Testis (tissue), 3 donors: ENCODE data around the gene TNFAIP8L1. TPM values are rescaled to one million over a fixed set of nuclear protein-coding genes. Genes with fewer than 3 reads are reported as not detected.

Source experiments
- DNase-seq: peaks from one replicate; pipeline ENCODE4 v3.0.0-alpha.2; 2019
- H3K27ac ChIP-seq, 2 donors: fragments of 200-600 bp; sonication (generic); one replicate each; pipeline ENCODE4 v1.5.1; 2019
- H3K27me3 ChIP-seq: fragments of 200-600 bp; sonication (generic); one replicate; pipeline ENCODE4 v1.5.1; 2019
- H3K36me3 ChIP-seq: fragments of 200-600 bp; sonication (generic); one replicate; pipeline ENCODE4 v1.5.1; 2017; ENCODE audit warnings: low read depth; ENCODE audit errors: missing control alignments
- H3K4me1 ChIP-seq: fragments of 200-600 bp; sonication (generic); one replicate; pipeline ENCODE4 v1.5.1; 2019
- H3K4me3 ChIP-seq, 2 donors: fragments of 200-600 bp; sonication (generic); one replicate each; pipeline ENCODE4 v1.5.1; 2017 to 2019
- H3K9me3 ChIP-seq: fragments of 200-600 bp; sonication (generic); one replicate; pipeline ENCODE4 v1.5.1; 2017
- POLR2A ChIP-seq: fragments of 450-650 bp; IDR thresholded peaks from one replicate; pipeline ENCODE4 v1.6.1; 2017; ENCODE audit warnings: antibody characterized with exemption, mild to moderate bottlenecking, moderate library complexity
- WGBS, 2 donors: methylation state at CpG; one replicate each; pipeline ENCODE4 v1.1.5; 2018; 5-methylcytosine and 5-hydroxymethylcytosine counted together
- intact Hi-C: fragments of 100-400 bp; cut with DNase I; formaldehyde crosslinking; loops from one replicate; pipeline ENCODE4 v1.15.1; 2023; ENCODE audit warnings: low total_unique reads
- polyA plus RNA-seq: library from polyadenylated mRNA; stranded (reverse); fragments of 350-450 nt; fragmentation: Illumina TruSeq; extraction: RNeasy Lipid Tissue Mini Kit (QIAGEN cat#74804); gene quantifications from one replicate; pipeline ENCODE4 v1.2.3, GENCODE V29; 2014; ENCODE audit warnings: low read depth, low replicate concordance; ENCODE audit not compliant: insufficient read depth
- total RNA-seq, 2 donors: library from RNA; depleted of rRNA; stranded (reverse); fragments of >200 nt; gene quantifications; one replicate each; pipeline ENCODE4 v1.2.3, GENCODE V29; 2016
- TF ChIP-seq, protein P1 (sequence below), 3 experiments: fragments of 450-650 bp in 2 of 3; fragments of 200-600 bp in 1 of 3; sonication (generic) in 1 of 3; IDR thresholded peaks; one replicate each; pipeline ENCODE4 v1.5.1; 2016 to 2019; ENCODE audit warnings: antibody characterized with exemption in 3 of 3, mild to moderate bottlenecking in 2 of 3, moderate library complexity in 1 of 3

The TNFAIP8L1 gene
- total and polyA plus RNA-seq, 3 donors from 2014 or later = 9.7 to 15.9 (median 13.4) TPM

DNA sequence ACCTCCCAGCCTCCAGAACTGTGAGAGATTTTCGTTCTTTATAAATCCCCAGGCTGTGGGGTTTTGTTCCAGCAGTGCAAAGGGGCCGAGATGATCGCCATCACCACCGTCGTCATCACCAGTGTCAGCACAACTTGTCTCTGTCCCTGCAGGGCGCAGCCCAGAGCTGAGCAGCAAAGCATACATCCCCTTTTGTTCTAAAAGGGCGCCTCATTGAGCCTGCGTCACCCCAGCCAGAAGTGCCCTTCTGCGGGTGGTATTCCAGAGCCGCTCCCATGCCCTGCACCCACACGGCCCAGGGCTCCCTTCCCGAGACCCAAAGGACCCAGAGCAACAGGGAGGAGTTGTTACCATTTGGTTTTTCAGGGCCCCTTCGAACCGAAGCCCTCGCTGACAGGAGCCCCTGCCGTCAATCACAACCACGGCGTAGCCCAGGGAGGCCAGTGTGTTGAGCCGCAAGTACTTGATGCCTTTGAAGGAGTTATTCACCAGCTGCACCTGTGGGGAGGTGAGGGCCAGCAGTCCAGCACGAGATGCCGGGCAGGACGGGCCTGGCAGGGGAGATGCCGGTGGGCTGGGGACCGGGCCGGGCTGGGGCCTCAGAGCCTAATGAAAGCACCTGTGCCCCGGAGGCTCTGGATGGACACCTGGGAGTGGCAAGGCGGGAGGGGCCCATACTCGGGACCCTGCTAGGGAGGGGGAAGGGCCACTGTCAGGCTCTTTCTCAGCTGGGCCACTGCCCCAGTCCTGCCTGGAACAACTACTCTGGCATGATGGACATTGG, 45.2 kb downstream of the TNFAIP8L1 start:
- no peaks in the 10 kb centered on the region for H3K36me3 ChIP-seq
- 93 to 97% methylated on average over 24 to 28 of the region's 28 CpGs for WGBS, 2 donors
- intact Hi-C loops = no loop called here
- H3K4me3 ChIP-seq = no peak overlapping the region
- no peaks in the 10 kb centered on the region for H3K27me3 ChIP-seq
- TF ChIP-seq, protein P1, sequence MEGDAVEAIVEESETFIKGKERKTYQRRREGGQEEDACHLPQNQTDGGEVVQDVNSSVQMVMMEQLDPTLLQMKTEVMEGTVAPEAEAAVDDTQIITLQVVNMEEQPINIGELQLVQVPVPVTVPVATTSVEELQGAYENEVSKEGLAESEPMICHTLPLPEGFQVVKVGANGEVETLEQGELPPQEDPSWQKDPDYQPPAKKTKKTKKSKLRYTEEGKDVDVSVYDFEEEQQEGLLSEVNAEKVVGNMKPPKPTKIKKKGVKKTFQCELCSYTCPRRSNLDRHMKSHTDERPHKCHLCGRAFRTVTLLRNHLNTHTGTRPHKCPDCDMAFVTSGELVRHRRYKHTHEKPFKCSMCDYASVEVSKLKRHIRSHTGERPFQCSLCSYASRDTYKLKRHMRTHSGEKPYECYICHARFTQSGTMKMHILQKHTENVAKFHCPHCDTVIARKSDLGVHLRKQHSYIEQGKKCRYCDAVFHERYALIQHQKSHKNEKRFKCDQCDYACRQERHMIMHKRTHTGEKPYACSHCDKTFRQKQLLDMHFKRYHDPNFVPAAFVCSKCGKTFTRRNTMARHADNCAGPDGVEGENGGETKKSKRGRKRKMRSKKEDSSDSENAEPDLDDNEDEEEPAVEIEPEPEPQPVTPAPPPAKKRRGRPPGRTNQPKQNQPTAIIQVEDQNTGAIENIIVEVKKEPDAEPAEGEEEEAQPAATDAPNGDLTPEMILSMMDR (IDR thresholded peaks at IDR 0.05) = no peak
- TF ChIP-seq POLR2A = no peak
- no peak overlapping the region for H3K27ac ChIP-seq
- H3K9me3 ChIP-seq = no peaks in the 10 kb centered on the region
- no peaks in the 10 kb centered on the region for H3K4me1 ChIP-seq
- DNase-seq = no peak

DNA sequence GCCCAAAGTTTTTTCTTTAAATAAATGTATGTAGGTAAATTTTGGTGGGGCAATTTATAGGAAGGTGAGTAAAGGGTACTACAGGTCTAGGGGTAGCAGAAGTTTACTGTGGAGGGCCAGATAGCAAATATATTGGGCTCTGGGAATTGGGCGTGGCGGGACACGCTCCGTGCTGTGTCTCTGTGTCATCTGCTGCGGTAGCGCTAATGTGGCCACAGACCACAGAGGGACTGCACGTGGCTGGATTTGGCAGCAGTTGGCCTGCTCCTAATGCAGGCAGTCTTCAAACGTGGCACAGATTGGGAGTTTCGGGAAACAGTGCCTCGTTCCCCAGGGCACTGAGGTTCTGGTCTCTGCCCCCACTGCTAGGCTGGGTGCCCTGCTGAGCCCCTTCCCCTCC, 47.4 kb downstream of the TNFAIP8L1 start:
- Histone ChIP-seq H3K27me3 (no peaks in the 10 kb centered on the region), H3K36me3 (no peaks in the 10 kb centered on the region), H3K4me3 (no peak overlapping the region), H3K4me1 (no peaks in the 10 kb centered on the region), H3K27ac (no peak overlapping the region), H3K9me3 (no peaks in the 10 kb centered on the region)
- no peak for DNase-seq
- intact Hi-C loops = no loop called here
- TF ChIP-seq, protein P1 (IDR thresholded peaks at IDR 0.05) = no peak
- no peak for TF ChIP-seq POLR2A
- 98 to 99% methylated on average over 7 to 10 of the region's 10 CpGs for WGBS, 2 donors

DNA sequence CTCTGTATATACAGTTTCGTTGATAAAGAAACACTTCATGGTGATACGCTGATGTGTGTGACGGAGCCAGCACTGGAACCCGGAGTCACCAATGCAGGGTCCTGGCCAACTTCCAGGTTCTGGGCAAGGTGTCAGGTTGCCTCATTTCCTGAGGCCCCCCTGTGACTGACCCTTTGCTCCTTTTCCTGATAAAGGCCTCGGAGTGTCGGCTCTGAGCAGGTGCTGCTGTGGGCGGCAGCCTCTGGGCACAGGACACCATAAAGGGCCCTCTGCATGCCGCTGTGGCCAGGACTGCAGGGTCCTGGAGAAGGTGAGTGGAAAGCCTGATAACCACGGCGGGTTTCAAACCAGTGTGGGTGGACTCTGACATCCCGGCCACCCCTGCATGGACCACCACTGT, 48.1 kb downstream of the TNFAIP8L1 start:
- no peak for TF ChIP-seq POLR2A
- TF ChIP-seq, protein P1 (IDR thresholded peaks at IDR 0.05) = no peak
- Histone ChIP-seq H3K27ac (no peak overlapping the region), H3K36me3 (no peaks in the 10 kb centered on the region), H3K4me3 (no peak overlapping the region), H3K4me1 (no peaks in the 10 kb centered on the region), H3K27me3 (no peaks in the 10 kb centered on the region), H3K9me3 (no peaks in the 10 kb centered on the region)
- intact Hi-C loops = no loop called here
- DNase-seq = no peak
- 85 to 88% methylated on average over 10 to 11 of the region's 11 CpGs for WGBS, 2 donors

DNA sequence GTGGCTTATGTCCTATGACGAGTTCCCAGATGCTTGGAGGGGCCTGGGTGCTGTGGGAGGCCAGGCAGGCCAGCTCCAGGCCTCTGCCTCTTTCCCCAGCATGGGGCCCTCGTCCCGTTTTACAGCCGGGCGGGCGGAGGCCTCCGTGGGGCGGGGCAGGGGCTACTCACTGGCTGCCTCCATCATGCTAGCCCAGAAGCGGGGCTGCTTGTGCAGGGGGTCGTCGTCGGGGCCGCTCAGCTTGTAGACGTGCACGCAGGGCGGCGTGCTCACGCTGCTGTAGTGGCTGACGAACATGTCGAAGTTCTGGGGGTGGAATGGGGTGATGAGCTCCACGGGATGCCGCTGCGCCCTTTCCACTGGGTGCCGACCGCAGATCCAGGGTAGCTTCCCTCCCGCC, 49.3 kb downstream of the TNFAIP8L1 start:
- DNase-seq = no peak
- H3K4me1 ChIP-seq = no peaks in the 10 kb centered on the region
- no peaks in the 10 kb centered on the region for H3K9me3 ChIP-seq
- no peaks in the 10 kb centered on the region for H3K27me3 ChIP-seq
- no peak overlapping the region for H3K27ac ChIP-seq
- H3K4me3 ChIP-seq = no peak overlapping the region
- H3K36me3 ChIP-seq = no peaks in the 10 kb centered on the region
- intact Hi-C loops = no loop called here
- no peak for TF ChIP-seq POLR2A
- TF ChIP-seq, protein P1 (IDR thresholded peaks at IDR 0.05) = no peak
- 92 to 96% methylated on average over 6 to 19 of the region's 26 CpGs for WGBS, 2 donors

DNA sequence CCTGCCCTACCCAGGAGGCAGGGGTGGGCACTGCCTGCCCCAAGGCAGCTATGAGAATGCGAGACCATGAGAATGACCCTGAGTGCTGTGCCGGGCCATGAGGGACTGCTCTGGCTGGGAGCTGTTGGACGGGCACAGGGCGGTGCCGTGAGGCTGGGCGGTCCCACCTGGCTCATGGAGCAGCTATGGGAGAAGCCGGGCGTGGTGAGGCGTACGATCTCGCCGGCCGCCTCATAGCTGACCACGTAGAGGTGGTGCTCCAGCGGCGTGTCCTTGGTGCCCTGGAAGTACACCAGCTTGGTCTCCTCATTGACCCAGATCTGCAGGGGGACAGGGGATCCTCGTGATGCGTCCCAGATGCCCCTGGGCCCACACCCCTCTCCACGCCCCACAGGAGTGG, 50.1 kb downstream of the TNFAIP8L1 start:
- no peak overlapping the region for H3K4me3 ChIP-seq
- WGBS, 2 donors = 97 to 100% methylated on average over 5 to 19 of the region's 19 CpGs
- H3K9me3 ChIP-seq = no peaks in the 10 kb centered on the region
- no peaks in the 10 kb centered on the region for H3K36me3 ChIP-seq
- intact Hi-C loops = no loop called here
- TF ChIP-seq, protein P1 (IDR thresholded peaks at IDR 0.05) = no peak
- TF ChIP-seq POLR2A = no peak
- H3K27ac ChIP-seq = no peak overlapping the region
- no peaks in the 10 kb centered on the region for H3K27me3 ChIP-seq
- H3K4me1 ChIP-seq = no peaks in the 10 kb centered on the region
- no peak for DNase-seq
